NCI-H2196 treated with DMSO at 0.1 percent for 48 hours (cell line): ENCODE results near the gene IL17F.
A peak's percentile ranks its signal among the peaks of the same experiment; 100 is the strongest.
"Not testable (repeated sequence)": the region's sequence is repeated elsewhere in the genome, so short reads cannot be mapped to it uniquely, and the experiment has no call there.

Experiments used
- DNase-seq: peaks from one replicate; lab custom pipeline; 2025; ENCODE audit not compliant: unreplicated experiment; lab: John Stamatoyannopoulos, UW

Gene IL17F

DNA sequence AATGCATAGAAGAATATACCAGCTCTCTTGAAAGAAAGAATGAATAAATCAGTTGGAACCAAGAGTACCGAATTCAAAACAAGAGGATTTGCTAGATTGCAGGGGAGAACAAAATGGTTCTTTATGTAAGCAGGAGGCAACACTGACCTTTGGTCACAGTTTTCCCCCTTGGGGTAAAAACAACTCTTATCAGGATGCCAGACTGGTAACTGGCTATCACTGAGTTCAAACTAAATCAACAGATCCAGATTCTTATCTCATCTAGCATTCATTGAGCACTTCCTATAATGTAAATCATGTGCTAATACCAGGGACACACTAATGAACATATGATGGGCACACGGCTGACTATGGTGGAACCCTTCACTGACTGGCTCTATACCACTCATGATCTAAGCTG lies 4.8 kb upstream of the IL17F start:
- no peak for DNase-seq

DNA sequence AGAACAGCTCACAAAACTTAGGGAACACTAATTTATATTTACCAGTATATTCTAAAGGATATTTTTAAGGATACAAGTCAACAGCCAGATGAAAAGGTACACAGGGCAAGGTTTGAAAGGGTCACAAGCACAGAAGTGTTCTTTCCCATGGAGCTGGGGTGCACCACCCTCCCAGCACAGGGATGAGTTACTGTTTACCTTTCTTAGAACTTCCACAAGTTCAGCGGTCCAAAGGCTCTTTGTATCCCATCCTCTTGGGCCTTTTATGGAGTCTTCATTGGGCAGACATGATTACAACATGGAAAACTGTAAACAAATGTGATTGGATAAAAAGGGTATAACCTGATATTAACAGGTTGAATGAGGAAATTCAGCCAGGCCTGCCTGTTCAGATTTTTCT lies 1.1 kb upstream of the IL17F start:
- no peak for DNase-seq

DNA sequence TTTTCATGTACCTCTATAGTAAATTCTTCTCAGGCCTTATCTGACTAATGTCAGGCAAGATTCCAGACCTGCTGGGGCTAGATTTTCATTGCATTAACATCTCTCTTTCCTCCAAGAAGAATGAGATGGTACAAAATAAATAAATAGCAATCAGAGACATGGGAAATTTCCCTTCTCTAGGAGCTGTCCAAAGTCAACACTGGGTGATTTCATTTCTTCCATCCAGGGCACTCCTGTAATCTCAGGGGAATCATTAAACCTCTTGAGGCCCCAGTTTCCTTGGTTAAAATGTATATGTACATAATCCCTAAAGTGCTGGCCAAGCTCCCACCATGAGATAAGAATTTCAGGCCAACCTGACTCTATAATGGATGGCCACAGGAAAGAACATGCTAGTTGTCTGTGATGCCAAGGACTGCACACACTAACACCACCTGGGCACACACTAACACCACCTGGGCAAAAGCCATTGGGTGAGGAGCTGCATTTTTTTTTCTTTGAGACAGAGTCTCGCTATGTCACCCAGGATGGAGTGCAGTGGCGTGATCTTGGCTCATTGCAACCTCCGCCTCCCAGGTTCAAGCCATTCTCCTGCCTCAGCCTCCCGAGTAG lies 912 bp downstream of the IL17F start:
- no peak for DNase-seq

DNA sequence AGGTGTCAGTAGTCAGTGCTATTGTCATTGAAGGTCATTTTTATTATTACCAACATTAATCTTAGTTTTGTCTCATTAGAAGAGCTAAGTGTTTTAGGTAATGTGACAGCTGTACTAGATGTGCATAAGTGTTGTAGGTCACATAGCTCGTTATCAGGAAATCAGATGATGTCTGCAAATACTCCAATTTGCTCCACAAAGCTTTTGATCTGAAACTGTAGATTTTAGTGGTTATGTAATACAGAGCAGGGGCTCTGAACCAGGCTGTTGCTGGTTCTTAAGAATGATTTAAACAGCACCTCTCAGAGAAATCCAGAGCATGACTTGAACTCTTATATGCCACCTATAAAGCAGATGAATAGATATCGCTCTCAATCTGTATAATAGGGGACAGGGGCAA lies 2.5 kb downstream of the IL17F start:
- DNase-seq, result no peak

DNA sequence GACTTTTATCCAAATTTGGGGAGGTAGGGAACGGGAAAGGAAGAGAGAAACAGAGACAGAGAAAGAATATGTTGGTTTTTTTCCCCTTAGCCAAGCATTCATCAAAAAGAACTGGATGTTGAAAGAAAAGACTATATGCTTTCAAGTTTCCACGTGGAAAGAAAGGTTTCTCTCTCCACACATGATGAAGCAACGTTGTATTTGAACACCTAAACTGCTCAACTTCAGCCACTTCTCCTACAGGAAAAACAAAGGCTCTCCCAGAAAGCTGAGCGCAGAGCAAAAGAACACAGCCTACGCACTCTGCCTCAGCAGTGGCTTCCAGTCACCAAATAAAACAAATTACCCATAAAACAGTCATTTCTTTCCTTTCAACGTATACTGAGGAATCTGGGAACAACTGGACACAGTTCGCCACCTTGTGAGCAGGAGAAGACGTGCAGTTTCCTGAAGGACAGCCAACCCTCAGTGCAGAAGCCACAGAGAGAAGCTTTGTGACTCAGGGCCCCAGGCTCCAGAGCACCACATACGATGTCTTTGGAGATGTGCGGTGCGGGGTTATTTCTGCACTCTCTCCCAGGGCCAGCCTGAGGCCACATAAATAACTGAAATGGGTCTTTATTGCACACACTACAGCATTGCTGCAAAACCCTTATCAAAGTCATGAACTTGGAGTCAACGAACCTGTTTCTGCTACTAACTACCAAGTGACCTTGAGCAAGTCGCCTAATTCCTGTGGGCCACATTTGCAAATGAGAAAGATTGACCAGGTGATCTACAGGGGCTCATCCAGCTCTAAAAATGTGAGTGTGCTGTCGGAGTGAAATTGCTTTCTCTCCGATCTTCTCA lies 10.1 kb downstream of the IL17F start:
- peak; percentile 11 for DNase-seq

DNA sequence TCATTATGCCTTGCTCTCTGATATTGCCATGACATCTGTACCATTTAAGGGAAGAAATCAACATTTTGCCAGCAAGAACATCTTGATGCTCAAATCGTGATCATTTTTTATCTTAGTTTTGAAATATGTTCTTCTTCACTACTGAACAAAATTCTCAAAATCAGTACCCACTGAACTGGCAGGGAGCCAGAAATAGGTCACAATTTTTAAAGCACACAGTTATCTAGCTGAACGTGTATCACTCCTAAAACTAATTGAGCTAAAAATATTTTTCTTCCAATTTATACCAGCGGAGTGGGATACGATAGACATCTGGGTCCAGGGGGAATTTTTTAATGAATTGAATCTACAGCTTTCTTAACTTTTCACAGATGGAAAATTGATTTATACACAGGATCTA lies 11.3 kb downstream of the IL17F start:
- DNase-seq, result no peak

DNA sequence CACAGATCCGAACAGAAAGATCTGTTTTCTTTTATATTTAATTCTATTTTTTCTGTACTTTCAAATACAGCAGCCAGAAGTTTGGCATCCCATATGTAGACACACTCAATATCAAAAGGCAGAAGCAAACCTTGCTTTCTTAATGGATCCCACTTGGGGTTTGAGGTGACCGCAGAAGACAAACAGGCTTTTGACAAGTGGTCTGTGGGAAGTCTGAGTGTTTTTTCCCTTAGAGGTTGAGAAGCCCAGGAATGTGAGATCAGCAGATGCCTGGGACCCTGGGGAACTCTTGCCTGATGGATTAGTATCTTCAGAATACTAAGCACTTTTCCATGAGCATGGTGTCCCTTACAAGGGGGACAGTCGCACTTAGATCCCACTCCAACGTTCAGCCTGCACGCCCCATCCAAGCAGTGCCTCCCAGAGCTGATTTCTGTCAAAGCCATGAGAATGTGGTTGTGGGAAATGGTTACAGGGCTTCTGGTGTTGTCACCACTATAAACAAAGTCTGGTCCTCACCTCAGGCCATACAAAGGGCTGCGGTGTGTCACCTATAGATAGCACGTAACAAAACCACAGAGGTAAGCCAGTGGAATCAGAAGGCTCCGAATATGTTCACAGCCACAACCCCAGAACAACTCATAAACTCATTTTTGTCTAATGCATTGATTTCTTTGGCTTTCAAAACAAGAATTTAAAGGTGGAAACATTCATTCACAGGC lies 12.7 kb downstream of the IL17F start:
- DNase-seq, result no peak

DNA sequence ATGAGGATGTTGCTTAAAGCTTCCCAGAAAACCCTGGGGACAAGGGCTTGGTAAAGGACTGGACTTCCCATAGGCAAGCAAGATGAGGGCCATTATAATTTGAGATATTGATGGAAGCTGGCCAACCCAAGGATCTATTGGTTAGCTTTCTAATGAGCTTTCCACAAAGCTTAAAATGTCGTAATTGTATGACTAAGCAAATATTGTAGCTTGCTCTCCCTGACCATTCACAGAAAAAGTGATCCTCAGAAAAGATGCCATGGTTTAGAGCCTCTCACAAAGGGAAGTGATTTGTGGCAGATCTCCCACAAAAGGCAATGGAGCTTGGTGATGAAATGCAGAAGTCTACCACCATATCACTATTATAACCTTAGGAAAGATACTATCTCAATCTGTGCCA lies 13.6 kb downstream of the IL17F start:
- DNase-seq, result no peak

DNA sequence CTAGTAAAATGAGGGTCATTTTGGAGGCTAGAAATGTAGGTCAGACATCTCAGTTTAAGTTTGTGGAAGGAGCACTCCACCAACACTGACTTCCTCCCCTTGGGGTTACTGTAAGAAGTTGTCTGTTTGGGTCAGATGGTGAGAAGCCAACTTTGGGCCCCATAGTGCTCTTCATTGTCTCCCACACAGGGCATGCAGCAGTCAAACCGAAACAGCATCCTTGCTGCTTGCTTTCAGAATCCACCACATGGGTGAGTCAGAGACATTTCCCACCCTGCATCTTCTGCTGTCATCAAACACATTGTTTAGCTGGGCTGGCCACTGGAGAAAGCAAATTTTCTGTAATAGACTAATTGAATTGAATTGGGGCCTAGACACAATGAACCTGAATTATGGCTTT lies 16.8 kb downstream of the IL17F start:
- no peak for DNase-seq

DNA sequence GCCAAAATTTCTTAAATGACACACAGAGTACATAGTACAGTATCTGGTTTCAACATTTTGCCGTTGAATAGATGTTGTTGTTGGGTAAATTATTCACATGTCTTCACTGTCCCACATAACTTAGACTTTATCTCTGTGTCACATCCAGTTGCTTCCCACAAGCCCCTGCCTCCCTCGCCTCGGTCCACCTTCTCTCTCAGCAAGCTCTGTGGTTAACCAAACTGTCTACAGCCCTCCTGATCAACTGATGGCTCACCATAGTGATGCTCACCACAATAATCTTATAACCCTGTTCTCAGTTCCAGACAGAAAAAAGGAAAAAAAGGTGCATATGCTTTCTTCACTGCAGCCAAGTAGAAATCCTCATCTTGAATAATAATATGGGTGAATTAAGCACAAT lies 23.0 kb downstream of the IL17F start:
- DNase-seq, result no peak

DNA sequence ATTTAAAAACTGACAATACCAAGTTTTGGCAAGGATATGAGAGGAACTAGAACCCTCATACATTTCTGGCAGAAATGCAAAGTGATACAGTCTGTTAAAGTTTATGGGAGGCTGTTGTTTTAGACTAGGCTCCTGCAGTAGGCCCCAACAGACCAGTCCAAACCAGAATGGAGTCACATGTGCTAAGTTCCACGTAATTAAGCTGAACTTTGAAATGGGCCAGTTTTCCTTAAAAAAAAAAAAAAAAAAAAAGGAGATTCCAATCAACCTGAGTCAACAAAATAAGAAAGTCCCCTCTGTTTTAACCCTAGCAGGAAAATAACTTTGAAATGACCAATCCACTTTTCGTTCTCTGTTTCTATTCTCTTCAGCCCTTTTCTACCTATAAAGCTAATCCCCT lies 26.5 kb downstream of the IL17F start:
- DNase-seq, result no peak

DNA sequence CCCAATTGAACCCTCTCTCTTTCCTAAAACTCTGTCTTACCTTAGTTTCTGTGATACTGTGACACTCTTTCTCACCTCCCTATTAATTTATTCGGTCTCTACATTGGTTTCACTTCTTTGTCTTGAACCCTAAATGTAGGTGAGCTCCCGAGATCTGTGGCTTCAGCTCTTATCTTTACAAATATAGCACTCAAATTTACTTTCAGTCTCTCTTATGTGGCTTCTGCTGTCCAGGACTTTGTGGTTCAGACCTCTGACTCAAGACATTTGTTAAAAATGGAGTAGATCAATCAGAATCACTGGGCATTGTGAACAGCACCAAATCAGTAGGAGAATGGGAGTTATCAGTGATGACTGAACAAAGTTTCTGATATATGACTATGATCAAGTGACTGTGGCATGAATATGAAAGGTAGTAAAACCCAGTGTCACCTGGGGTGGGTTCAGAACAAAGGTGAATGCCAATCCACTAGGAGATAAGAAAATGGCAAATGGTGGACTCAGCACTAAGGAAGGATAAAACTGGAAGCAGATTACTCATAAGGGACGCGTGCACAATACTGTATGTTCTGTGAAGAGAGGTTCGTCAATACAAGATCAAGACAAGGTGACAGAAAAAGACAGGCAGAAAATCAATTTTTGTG lies 27.2 kb downstream of the IL17F start:
- DNase-seq, result no peak

DNA sequence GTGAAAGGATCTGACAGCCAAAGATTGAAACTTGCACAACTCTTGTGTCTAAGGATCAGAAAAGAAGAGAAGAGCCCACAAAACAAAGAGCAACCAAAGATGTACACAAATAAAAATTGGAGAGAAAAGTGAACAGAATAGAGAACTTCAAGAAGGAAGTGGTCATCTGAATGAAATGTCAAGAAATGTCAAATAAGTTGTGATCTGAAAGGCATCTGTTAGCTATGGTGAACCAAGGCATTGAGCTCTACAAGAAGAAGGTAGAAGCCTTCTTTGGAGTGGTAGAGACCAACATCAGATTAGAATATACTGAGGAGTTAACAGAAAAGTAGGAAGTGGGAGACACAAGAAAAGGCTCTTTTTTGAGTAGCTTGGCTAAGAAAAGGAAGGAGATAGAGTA lies 28.5 kb downstream of the IL17F start:
- DNase-seq, result no peak

DNA sequence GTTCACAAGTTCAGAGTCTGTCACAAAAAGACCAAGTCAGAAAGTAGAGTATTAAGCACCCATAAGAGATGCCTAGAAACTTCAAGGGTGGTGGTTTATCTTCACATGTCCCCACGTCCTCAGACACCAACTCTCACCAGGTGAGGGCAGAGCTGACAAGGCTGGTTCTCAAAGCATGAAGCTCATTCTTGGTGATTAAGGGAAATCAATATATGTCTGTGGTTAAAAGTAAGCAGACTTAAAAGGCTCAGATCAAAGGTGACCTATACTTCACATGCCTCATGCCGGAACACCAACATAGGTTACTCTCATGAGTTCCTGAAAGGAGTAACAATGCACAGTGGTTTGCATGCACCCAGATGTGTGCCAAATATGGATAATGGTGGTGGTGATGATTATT lies 31.2 kb downstream of the IL17F start:
- DNase-seq, result no peak

DNA sequence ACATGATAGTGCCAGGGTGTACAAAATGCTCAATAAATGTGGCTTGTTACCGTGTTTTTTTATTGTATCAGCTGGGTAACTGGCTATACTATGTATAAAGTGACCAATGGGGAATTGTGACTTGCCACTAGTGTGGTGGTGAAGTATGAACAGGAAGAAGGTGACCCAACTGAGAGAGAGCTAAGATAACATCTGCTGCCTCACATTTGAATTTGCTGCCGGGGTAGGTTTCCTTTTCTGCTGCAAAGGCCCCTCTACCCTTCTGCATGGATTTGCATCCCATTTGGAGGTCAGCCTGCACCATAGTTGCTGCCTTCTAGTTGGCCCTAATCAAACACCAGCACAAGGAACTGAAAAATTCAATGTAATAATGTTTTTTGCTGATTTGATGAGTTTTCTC lies 34.1 kb downstream of the IL17F start:
- no peak for DNase-seq

DNA sequence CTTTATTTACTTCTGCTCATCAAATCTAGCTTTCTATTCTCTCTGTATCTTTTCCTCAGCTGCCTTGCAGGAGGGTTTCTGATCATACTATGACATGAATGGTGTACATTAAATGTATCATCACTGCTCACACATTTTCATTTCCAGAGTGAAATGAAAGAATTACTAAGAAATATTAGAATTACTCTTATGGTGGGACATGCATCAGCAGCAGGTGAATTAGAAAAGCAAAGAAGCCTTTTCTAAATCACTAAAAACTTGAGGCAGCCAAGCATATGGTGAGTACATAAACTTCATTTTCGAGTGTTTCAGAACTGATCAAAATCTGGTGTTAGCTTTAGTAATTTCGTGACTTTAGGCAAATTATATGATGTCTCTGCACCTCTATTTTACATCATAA lies 34.5 kb downstream of the IL17F start:
- DNase-seq, result no peak

DNA sequence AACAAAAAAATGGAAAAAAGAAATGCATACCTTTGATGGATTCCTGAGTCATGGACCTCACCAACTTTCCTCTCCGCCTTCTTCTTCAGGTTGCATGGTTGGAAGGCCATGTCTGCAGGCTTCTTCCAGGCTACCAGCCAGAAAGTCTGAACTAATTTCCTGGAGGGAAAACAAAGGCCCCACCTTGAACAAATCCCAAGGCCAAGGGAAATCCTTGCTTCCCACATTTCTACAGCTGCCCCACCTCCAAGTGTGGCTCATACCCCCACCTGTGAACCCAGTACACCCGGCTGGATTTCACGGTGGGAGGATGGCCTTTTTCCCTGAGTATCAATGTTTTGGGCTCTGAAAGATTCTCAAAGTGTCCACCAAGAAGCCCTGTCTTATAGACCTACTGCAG lies 35.7 kb downstream of the IL17F start:
- no peak for DNase-seq

DNA sequence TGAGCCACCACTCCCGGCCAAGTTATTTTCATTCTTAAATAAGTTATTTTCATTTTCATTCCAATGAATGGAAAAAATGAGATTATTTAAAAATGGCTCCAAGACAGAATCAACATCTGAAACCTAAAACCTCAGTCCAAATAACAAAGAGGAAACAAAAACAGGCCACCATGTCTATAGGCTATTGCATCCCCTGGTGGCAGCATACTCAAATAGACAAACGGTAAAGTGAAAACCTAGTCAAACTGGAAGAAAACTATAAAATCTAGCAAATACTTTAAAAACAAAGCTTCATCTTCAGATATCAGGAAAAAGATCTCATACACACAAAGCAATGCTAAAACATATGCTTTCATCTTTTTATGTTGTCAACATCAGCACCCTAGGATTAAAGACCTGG lies 37.2 kb downstream of the IL17F start:
- no peak for DNase-seq

DNA sequence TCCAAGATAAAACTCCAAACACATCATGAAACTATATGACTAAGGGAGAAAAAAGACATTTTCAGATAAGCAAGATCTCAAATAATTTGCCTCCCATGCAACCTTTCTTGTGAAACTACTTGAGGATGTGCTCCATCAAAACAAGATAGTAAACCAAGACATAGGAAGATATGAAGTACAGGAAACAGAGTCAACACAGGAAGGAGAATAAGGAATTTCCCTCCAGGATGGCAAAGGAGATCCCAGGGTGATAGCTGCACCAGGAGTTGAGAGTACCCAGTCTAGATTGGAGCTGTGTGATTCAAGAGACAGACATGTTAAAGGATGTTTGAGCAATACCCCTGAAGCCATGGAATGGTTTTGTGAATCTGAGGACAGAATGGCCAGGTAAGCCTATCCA lies 42.8 kb downstream of the IL17F start:
- no peak for DNase-seq

DNA sequence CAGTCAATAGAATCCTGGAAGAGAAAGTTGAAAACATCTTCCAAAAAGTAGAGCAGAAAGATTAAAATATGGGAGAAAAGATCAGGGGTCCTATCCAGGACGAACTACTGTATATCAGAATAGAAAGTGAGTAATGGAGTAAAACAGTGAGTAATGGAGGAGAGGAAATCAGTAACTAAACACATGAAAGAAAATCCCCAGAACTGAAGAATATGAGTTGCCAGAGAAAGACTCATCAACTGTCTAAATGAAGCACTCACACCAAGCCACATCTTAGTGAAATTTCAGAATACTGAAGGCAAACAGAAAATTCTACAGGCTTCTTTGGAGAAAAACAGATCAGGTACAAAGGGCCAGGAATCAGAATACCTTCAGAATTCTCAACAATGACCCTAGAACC lies 43.3 kb downstream of the IL17F start:
- no peak for DNase-seq

DNA sequence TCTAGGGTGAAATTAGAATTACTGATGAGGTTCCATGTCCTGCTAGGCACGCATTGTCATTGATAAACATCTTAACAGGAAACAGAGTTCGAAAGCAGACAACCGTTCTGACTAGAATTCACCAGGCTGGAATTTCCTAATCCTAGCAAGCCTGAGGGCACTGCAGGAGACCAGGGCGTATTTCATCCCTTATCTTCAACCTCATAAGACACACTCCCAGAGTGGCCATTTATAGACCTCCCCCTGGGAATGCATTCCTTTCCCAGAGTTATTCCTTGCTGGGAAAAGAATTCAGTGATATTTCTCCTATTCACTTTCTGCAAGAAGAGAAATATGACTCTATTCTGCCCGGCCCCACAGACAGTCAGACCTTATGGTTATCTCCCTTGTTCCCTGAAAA lies 44.2 kb downstream of the IL17F start:
- not testable (repeated sequence) for DNase-seq

DNA sequence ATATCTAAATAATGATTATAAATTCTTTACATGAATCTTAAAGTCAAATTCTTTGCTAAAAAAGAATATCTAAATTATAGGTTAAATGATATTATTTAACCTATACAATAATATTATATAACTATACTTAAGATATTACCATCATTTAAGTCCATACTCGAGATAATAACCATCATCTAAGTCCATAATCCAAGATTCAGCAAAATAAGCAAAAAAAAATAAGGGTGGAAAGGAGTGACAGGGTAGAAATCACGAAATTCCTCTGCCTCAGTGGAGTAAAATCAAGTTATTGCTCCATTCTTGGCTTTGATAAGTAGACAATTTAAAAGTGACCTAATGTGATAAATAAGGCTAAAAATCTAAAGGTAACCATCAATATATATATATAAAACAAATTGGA lies 48.4 kb downstream of the IL17F start:
- no peak for DNase-seq
